Inferior parietal cortex (tissue), 1 donor: ENCODE measurements around the gene SIM2.

Source experiments
- DNase-seq: peaks from one replicate; pipeline ENCODE4 v3.0.0-alpha.2; 2016; ENCODE audit errors: extremely low spot score

Gene SIM2

DNA sequence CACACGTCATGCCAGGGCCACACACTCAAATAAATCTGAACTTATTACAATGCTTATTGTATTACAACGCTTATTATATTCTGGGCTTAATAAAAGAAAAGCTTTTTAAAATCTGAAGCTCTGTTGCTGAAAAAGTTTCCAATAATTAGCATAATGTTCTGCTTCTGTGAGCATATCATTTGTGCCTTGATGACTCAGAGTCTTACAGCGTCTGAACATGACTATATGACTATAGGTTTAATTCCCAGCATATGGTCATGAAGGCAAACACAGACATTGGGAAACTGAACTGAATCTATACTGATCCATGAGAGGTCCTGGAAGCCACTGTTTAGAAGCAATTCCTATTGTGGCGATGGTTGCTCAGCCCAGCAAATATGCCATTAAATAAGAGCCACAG lies 66.3 kb downstream of the SIM2 start:
- no peak for DNase-seq

DNA sequence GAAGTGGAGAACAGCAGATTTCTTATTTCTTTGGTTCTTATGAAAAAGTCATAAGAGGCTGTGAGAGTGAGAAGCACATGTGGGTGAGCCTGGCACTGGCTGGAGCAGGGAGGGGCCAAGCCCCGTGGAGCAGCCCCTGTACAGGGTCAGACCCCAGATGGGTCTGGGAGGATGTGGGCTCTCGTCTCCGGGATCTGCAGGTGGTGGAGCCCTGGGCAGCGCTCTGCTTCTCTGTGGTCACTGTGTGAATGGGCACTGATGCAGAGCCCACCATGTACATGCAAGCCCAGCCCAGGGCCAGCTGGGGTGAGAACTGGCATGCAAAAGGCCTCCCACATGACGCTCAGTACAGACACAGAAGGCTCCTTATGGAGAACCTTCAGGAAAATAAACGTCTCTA lies 67.6 kb downstream of the SIM2 start:
- no peak for DNase-seq

DNA sequence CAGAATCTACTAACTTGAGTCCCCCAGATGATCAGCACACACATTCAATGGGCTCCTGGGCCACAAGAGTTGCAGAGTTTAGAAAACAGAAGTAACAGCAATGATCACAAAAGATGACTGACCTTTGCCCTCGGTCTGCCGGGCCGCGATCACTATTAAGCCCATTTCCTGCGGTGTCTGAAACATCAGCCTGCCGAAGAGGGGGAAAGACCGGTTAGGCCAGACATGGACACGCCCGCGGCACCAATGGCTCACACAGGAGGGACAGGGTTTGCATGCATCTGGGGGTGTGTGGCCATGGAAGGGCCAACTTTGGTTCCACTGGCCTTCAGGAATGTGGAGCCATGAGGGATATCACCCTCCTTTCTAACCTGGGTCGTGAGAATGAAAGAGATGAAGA lies 68.2 kb downstream of the SIM2 start:
- DNase-seq: no peak

DNA sequence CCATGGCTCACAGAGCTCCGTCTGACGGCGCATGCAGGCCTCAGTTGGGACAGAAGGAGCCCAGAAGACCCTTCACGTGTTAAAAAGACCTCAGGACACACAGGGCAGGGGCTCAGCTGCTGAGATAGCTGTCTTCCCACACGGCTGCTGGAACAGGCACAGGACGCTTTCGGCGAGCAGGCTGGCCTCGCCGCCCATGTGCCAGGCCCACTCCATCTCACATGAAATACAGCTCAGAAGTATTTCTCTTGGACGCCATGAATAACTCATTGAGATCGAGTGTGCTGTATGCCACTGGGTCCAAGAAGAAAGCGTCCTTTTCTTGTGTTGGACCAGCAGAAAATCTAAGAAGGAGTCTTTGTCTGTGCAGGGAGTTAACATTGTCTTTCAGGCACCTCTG lies 69.6 kb downstream of the SIM2 start:
- no peak for DNase-seq

DNA sequence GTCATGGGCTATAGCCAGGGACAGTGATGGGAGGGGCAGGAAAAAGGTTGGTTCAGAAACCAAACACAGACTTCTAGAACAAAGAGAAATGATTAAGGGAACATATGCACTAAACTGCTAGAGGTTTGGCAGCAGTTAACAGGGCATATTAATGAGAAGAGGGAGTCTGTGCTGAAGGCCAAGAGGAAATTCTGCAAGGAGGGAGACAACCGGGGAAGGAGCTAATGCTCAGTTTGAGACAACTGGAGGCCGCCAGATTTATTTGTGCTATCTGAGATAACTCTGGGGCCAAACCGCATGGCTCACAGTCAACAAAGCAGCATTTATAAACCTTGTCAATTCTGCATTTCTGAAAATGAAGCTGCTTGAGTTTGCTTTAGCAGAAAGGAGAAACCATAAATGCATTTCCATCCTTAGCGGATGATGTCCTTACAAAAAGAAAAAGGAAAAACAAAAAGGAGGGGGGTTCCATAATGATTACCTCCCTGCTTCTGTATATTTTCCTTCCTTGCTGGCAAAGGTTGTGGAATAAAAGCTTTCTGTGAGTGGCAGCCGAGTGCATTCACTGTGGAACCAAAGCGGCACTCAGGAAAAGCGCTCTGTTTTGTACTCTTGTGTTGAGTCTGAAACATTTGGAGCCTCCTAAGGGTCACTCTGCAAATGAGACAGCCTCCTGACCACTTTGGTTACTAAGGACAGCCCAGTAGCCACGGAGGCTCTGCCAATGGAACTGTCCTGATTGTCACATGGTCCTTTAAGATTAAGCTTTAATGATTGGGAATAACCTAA lies 70.3 kb downstream of the SIM2 start:
- DNase-seq: no peak

DNA sequence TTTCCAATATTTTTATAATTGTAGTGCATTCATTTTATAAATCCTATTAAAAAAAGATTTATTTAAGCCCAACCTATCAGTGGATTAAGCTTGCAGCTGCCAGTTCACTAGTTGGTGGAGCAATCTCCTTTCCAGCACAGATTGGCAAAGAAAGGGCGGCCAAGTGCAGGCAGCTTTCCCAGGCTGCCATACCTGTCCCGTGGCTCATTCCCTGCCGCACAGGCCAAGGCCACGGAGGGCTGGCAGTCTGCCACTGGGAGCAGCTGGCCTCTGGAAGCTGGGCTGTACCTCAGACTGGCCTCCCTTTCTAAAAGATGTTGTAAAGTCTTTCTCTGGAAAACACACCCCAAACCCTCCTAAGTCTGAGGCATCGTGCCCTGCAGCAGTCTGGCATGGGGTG lies 74.2 kb downstream of the SIM2 start:
- no peak for DNase-seq

DNA sequence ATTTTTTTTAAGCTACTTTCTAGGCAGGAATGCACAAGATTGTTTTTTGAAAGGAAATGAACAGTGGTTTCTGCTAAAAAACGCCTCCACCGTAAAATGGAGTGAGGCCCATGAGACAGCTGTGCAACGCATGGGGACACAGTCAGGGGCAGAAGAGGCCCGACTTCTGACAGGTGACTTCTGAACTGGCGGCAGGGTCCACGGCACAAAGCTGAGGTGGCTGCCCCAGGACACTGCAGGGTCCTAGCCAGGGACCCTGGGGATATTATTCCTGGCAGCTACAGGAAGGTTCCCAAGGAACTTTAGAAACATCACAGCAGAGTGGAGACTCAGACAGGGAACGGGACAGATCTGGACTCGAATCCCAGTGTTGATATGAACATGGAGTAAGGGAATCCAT lies 75.1 kb downstream of the SIM2 start:
- DNase-seq: no peak

DNA sequence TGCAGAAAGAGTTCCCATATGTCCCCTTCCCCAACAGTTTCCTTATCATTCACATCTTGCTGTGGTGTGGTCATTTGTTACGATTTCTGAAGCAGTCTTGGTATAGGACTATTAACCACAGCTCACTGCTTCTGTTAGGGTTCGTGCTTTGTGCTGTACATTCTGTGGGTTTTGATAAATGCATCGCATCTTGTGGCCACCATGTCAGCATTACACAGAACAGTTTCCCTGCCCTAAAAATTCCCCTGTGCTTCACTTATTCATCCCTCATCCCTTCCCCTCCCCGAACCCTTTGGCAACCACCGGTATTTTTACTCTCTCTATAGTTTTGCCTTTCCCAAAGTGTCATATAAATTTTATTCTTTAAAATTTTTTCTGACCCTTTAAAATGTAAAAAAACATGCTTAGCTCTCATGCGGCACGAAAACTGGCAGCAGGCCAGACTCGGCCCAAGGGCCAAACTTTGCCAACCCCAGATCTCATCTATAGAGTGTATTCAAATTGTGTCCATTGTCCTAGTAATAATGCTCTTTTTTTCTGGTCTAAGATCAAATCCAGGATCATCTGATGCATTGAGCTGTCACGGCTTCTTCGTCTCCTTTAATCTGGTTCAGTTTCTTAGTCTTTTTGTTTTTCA lies 78.2 kb downstream of the SIM2 start:
- DNase-seq: no peak

DNA sequence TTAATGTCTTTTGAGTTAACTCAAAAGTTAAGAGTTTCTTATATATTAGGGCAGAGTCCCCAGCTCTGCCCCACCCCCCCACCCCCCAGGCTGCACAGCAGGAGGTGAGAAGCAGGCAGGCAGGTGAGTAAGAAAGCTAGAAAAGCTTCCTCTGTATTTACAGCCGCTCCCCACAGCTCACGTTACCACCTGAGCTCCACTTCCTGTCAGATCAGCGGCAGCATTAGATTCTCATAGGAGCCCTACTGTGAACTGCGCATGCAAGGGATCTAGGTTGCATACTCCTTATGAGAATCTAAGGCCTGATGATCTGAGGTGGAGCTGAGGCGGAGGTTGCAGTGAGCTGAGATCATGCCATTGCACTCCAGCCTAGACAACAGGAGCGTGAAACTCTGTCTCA lies 81.9 kb downstream of the SIM2 start:
- no peak for DNase-seq

DNA sequence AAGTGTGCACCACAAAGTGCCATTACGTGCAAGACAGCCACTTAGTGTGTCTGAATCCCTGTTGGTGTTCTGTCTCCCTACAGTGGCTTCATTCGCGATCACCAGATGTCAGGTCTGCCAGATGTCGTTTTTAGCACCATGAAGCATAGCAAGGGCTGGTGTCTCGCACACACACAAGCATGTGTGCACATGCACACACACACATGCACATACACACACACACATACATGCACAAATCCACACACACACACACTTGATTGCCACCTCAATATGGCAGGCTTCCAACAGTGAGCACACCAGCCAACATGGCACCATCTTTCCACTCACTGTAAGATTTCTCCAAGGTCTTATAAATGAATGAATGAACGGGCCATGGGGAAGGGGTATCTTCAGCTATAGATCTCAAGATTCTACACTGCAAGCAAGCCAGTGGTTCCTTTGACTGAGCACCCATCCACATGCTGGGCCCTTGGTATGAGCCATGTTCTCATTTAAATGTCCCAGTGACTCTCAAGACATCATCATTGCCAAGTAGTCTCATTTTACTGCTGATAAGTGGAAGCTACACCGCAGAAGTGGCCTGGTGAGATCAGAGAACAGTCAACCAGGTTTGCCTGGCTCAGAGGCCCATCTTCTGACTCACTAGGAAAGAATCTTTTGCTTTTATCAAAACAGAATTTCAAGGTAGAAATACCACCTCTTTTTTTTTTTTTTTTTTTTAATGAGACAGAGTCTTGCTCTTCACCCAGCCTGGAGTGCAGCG lies 84.9 kb downstream of the SIM2 start:
- DNase-seq: no peak

DNA sequence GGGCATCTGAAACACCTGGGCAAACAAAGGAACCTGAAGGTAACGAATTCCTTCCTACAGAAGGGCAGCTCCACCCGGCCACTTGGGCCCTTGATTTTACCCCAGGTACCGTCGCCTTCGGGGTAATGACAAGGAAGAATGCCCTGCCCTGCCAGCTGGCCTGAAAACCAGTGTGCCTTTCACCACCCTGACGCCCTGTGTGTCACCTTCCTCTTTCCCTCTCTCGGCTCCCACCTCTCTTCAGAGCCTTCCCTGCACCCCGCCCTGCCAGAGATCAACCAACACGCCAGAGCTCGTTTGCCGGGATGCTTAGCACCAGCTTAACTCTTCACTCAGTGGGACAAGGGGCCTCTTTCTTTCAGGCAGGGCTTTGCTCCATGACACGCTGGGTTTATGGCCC lies 86.0 kb downstream of the SIM2 start:
- DNase-seq: no peak

DNA sequence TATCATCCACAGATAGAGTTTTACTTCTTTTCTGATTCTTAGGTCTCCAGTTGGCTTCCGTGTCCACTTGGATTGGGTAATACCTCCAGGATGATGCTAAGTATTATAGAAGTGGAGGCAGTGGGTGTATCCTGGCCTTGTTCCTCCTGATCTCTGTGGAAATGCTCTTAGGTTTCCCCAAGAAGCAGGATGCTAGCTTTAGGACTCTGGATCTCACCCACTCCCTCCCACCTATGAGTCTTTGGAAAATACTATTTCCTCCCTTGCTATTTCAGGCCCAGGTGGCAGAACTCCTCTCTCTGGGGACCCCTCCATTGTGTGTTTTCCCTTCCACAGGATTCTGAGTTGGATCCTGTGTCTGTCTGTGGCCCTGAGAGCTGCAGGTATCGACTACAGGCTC lies 86.7 kb downstream of the SIM2 start:
- DNase-seq: no peak

DNA sequence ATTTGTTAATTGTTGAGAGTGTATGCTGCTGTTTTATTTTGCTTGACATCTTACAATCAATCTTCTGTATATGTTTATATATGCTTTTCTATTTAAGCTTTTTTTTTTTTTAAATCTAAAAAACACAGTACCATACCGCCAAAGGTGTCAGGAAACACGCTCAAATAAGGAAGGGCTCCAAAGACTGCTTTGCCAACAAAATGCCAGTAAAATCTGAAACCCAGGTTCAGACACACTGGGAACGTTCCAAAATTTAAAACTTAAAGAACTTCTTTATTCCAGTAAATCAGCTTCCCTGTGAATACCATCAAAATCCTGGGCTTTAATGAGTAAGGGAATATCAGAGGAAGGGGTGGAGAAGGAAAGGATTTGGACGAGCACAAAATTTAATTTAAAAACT lies 87.3 kb downstream of the SIM2 start:
- no peak for DNase-seq

DNA sequence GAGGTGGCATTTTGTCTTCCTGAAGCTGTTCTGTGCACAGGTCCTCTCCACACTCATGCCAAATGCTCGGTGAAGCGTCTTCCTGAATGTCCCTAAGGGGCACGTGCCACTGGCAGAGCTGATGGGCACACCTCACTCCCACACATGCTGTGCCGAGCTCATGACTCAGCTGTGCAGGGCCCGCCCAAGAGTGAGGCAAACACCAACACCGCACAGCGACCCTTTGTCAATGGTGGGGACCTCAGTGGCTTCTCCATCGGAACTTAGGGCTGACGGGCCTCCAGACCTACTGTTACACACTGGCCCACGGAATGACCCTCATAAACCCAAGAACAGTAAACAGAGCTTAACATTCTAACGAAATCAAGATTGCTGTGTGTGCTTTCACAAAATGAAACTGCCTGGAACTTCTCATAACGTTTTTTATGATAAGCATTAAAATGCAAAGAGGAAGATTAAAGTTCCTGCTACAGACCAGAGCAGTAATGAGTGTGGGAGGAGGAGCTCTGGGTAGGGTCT lies 89.3 kb downstream of the SIM2 start:
- DNase-seq: no peak

DNA sequence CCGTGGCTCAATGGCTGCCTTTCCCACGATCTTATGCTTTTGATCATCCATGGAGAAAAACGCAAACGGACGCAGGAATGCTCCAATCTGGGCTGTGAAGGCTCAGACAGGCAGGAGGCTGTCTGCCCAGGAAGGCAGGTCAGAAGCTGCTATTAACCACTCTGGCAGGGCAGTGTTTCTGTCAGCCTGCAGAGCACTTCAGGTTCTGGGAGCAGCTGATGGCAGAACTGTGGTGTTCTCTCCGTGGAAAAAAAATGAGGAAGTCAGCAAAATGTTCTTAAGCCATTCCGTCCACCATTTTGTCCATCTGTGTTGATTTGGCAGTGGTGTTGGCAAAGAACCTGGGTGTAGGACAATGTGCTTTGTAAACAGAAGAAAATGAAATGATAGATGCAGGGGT lies 91.7 kb downstream of the SIM2 start:
- peak; percentile 47 for DNase-seq

DNA sequence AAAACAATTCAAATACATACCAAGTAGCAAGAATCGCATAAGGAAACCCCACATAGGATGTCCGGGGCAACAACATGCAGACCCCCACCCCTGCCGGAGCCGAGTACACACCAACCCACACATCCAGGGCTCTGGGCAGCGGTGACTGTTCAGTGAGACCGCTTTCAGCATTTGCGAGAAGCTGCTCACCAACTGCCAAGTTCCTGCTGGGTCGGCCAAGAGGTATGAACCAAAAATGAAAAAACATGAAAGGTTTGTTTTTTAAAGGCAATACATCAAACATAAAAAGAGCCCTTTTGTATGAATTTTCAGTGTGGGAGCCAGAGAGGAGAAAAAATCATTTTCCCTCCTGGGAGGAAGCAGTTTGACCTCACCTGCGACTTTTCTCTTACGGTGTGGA lies 92.3 kb downstream of the SIM2 start:
- no peak for DNase-seq

DNA sequence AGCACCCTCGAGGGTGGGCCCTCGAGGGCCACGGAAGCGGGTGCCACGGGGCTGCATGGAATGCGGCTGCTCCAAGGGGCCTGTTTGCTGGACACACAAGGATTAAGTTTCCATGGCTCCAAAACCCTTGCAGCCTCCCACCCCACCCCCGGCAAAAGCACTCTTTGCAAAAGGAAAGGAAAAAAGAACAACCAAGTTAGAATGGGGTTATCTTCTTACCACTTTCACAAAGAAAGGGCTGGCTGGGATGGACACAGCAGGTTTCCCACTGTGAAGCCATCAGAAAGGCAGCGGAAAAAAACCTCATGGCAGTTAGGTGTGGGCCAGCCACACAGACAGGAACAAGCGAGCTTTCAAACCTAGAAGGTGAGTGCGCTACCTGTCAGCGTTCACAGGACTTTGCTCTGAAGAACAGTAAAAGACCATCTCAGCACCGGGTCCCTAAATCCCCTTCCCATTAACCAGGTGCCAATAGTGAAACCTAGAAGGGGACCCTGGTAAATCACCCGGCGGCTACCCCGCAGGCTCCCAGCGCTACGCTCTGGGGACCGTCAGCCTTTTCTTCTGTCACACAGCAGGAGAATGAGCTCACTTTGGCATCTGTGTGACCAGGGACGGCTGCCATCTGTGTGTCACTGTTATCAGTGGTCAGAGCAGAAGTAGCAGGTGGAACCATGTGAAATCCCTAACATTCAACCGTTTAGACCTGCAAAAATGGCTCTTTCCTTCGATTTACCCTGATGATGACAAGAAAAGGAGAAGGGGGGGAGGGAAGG lies 93.0 kb downstream of the SIM2 start:
- no peak for DNase-seq

DNA sequence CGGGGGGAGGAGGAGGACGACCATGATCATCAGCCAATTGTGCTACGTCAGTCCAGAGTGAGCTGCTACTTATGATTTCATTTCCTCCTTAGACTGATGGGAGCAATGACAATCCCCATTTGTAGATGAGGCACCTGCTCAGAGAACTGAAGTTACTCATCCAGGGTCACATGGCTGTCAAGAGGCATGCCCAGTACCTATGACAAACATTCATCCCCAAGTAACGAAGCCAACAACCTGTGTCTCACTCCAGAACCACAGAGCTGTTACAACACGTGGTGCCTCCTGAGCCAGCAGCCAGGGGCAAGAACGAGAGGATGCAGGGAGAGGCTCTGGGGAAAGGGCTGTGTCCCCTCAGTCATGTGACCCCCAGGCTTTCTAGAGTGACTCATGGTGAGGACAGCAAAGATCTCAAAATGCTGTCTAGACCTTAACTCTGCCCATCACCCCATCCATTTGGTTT lies 93.6 kb downstream of the SIM2 start:
- DNase-seq: no peak

DNA sequence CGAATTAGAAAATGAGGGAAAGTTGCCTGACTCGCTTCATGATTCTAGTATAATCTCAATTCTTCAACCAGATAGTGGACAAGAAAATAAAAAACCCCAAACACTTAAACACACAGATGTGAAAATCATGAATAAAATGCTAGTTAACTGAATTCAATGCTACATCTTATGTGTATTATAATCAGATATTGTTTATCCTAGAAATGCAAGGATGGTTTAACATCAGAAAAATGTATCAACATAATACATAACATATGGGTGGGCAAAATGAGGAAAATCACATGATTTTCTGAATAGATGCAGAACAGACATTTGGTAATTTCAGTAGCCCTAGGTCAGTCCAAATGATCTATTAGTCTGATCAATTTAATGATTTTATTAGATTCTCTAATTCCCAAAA lies 97.2 kb downstream of the SIM2 start:
- no peak for DNase-seq

DNA sequence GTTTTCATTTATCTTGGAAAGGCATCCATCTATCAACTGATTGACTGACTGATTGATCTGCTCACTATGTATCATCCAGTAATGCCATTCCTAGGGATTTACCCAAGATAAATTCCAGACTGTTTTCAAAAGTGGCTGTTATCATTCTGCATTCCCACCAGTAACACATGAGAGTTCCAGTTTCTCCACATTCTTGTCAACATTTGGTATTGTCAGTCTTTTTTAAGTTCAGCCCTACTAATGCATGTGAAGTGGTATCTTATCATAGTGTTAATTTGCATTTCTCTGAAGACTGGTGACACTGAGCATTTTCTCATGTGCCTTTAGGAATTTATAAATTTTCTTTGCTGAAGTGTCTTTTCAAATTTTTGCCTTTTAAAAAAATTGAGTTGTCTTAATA lies 99.6 kb downstream of the SIM2 start:
- DNase-seq: no peak
